ENCODE measurements around the gene SPATA2.

GRCh38 chr20:49892260-49892659, 23.1 kb downstream of the SPATA2 start:
- TF ChIP-seq CTCF (IDR thresholded peaks at IDR 0.05; ENCODE audit: low read length) = no peak
- no peak for TF ChIP-seq EZH2 (optimal IDR thresholded peaks at IDR 0.05; ENCODE audit: low read depth, low read length)
- no peak for TF ChIP-seq EZH2phosphoT487 (IDR thresholded peaks at IDR 0.05; ENCODE audit: low read length)
